Measurements from ENCODE around the gene LATS2. TPM values are rescaled to one million over a fixed set of nuclear protein-coding genes. Genes with fewer than 3 reads are reported as not detected.

LATS2 gene
- total and polyA plus RNA-seq, 3 donors from 2014 or later: 35.6 to 40.2 (median 36.5) TPM

DNA sequence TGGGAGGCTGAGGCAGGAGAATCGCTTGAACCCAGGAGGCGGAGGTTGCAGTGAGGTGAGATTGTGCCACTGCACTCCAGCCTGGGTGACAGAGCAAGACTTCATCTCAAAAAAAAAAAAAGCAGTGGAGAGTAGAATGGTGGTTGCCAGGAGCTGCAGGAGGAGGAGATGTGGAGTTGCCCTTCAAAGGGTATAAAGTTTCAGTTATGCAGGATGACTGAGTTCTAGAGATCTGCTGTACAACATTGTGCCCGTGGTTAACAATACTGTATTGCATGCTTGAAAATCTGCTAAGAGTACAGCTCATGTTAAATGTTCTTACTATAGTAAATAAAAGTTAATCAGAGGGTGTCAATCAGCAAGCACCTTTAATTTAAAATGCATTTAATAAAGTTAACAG, 28.4 kb upstream of the LATS2 start:
- H3K36me3 ChIP-seq (ENCODE audit: low read depth, missing control alignments): no peaks in the 10 kb centered on the region
- H3K4me3 ChIP-seq: no peak overlapping the region
- no peak for DNase-seq
- 93 to 98% methylated on average over 3 of the region's 3 CpGs for WGBS, 2 donors
- no peaks in the 10 kb centered on the region for H3K9me3 ChIP-seq
- no peaks in the 10 kb centered on the region for H3K4me1 ChIP-seq
- TF ChIP-seq, protein P1, sequence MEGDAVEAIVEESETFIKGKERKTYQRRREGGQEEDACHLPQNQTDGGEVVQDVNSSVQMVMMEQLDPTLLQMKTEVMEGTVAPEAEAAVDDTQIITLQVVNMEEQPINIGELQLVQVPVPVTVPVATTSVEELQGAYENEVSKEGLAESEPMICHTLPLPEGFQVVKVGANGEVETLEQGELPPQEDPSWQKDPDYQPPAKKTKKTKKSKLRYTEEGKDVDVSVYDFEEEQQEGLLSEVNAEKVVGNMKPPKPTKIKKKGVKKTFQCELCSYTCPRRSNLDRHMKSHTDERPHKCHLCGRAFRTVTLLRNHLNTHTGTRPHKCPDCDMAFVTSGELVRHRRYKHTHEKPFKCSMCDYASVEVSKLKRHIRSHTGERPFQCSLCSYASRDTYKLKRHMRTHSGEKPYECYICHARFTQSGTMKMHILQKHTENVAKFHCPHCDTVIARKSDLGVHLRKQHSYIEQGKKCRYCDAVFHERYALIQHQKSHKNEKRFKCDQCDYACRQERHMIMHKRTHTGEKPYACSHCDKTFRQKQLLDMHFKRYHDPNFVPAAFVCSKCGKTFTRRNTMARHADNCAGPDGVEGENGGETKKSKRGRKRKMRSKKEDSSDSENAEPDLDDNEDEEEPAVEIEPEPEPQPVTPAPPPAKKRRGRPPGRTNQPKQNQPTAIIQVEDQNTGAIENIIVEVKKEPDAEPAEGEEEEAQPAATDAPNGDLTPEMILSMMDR (IDR thresholded peaks at IDR 0.05): no peak
- no peak for TF ChIP-seq POLR2A (IDR thresholded peaks at IDR 0.05)
- intact Hi-C loops (cut with DNase I; ENCODE audit: low total_unique reads): no loop called here
- H3K27me3 ChIP-seq: no peaks in the 10 kb centered on the region
- no peak overlapping the region for H3K27ac ChIP-seq

DNA sequence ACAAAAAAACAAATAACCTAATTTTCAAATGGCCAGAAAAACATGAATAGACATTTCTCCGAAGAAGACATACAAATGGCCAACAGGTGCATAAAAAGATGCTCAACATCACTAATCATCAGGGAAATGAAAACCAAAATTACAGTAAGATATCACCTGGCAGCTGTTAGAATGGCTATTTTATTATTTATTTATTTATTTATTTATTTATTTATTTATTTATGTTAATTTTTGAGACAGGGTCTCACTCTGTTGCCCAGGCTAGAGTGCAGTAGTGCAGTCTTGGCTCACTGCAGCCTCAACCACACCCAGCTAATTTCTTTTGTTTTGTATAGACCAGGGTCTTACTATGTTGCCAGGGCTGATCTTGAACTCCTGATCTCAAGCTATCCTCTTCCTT, 27.1 kb upstream of the LATS2 start:
- no peak overlapping the region for H3K27ac ChIP-seq
- no peak overlapping the region for H3K4me3 ChIP-seq
- no peaks in the 10 kb centered on the region for H3K36me3 ChIP-seq (ENCODE audit: low read depth, missing control alignments)
- 95 to 96% methylated on average over 1 of the region's 1 CpG for WGBS, 2 donors
- DNase-seq: no peak
- no peaks in the 10 kb centered on the region for H3K27me3 ChIP-seq
- no peaks in the 10 kb centered on the region for H3K4me1 ChIP-seq
- TF ChIP-seq POLR2A (IDR thresholded peaks at IDR 0.05): no peak
- TF ChIP-seq, protein P1 (IDR thresholded peaks at IDR 0.05): no peak
- intact Hi-C loops (cut with DNase I; ENCODE audit: low total_unique reads): no loop called here
- H3K9me3 ChIP-seq: no peaks in the 10 kb centered on the region

DNA sequence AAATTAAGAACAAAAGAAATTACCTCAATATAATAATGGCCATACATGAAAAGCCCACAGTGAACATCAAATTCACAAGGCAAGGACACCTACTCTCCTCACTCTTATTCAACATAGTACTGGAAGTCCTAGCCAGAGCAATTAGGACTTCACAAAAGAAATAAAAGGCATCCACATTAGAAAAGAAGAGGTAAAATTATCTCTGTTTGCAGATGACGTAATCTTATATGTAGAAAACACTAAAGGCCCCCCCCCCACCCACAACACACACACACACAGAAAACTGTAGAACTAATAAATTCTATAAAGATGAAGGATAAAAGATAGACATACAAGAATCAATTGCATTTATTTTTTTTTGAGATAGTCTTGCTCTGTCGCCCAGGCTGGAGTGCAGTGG, 25.5 kb upstream of the LATS2 start:
- 84 to 94% methylated on average over 2 of the region's 2 CpGs for WGBS, 2 donors
- TF ChIP-seq, protein P1 (IDR thresholded peaks at IDR 0.05): no peak
- TF ChIP-seq POLR2A (IDR thresholded peaks at IDR 0.05): no peak
- DNase-seq: no peak
- no peaks in the 10 kb centered on the region for H3K9me3 ChIP-seq
- intact Hi-C loops (cut with DNase I; ENCODE audit: low total_unique reads): no loop called here
- H3K4me1 ChIP-seq: no peaks in the 10 kb centered on the region
- no peak overlapping the region for H3K4me3 ChIP-seq
- no peak overlapping the region for H3K27ac ChIP-seq
- H3K36me3 ChIP-seq (ENCODE audit: low read depth, missing control alignments): no peaks in the 10 kb centered on the region
- no peaks in the 10 kb centered on the region for H3K27me3 ChIP-seq

DNA sequence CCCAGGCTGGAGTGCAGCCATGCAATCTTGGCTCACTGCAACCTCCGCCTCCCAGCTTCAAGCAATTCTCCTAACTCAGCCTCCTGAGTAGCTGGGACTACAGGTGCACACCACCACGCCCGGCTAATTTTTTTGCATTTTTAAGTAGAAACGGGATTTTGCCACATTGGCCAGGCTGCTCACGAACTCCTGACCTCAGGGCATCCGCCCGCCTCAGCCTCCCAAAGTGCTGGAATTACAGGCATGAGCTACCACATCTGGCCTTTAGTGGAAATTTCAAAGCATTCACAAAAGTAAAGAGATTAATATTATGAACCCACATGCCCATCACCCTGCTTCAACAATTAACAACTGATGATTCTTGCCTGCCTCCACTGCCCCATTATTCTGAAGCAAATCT, 20.5 kb upstream of the LATS2 start:
- H3K36me3 ChIP-seq (ENCODE audit: low read depth, missing control alignments): no peaks in the 10 kb centered on the region
- TF ChIP-seq POLR2A (IDR thresholded peaks at IDR 0.05): no peak
- 94 to 96% methylated on average over 7 of the region's 7 CpGs for WGBS, 2 donors
- intact Hi-C loops (cut with DNase I; ENCODE audit: low total_unique reads): no loop called here
- H3K27me3 ChIP-seq: no peaks in the 10 kb centered on the region
- H3K4me1 ChIP-seq: no peaks in the 10 kb centered on the region
- H3K27ac ChIP-seq: no peak overlapping the region
- H3K4me3 ChIP-seq: no peak overlapping the region
- H3K9me3 ChIP-seq: no peaks in the 10 kb centered on the region
- DNase-seq: no peak

DNA sequence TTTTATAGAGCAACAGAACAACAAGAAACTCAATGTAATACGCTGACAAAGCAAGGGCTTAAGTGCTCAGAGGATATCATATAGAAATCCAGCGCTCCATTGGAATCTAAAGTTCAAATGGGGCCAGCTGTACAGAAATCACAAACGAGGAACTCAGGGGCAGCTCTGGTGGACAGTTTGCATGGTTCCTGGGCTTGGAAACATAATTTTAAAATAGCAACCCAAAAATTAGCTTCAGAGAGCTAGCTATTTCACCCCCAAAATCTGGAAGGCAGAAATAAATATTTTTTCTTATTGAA, 19.2 kb upstream of the LATS2 start:
- 58 to 69% methylated on average over 3 of the region's 3 CpGs for WGBS, 2 donors
- Histone ChIP-seq H3K9me3 (no peaks in the 10 kb centered on the region), H3K36me3 (ENCODE audit: low read depth, missing control alignments) (no peaks in the 10 kb centered on the region), H3K4me3 (no peak overlapping the region), H3K27me3 (no peaks in the 10 kb centered on the region), H3K27ac (no peak overlapping the region), H3K4me1 (no peaks in the 10 kb centered on the region)
- TF ChIP-seq, protein P1 (IDR thresholded peaks at IDR 0.05): no peak
- TF ChIP-seq POLR2A (IDR thresholded peaks at IDR 0.05): no peak
- no peak for DNase-seq
- intact Hi-C loops (cut with DNase I; ENCODE audit: low total_unique reads): no loop called here

All from testis (tissue), 3 donors.